CD4-positive, alpha-beta T cell treated with Interleukin-15 for 4 hours (primary cell): ENCODE results near the gene SLC6A4.
"Not testable (repeated sequence)": the region's sequence is repeated elsewhere in the genome, so short reads cannot be mapped to it uniquely, and the experiment has no call there.

Experiments
- DNase-seq: peaks from one replicate; pipeline ENCODE4 v3.0.0-alpha.2; 2020; ENCODE audit warnings: low spot score

SLC6A4 gene

GRCh38 chr17:30172560-30172959 is 62.9 kb downstream of the SLC6A4 start:
- no peak for DNase-seq

GRCh38 chr17:30170415-30170987 is 65.0 kb downstream of the SLC6A4 start:
- no peak for DNase-seq

- DNase-seq: no peak
Measured at GRCh38 chr17:30165960-30166359, 69.5 kb downstream of the SLC6A4 start.

GRCh38 chr17:30165147-30165546 is 70.3 kb downstream of the SLC6A4 start:
- DNase-seq: no peak

GRCh38 chr17:30164531-30164930 is 71.0 kb downstream of the SLC6A4 start:
- DNase-seq: no peak

DNA sequence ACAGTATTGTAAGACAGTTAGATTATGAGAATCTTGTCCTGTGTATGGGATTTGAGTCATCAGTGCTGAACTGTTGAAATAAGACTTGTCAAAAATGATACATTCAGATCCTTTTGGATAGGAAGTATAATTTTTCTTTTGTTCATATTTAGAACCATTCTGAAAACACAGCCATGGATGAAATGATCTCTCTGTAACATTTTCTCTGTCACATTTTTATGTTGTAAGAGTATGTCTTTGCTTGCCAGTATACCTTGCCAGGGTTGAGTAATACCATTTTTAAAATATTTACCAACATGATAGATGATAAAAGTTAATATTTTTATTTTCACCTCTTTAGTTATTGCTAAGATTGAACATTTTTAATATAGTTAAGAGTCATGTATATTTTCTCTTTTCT is 73.9 kb downstream of the SLC6A4 start:
- no peak for DNase-seq

DNA sequence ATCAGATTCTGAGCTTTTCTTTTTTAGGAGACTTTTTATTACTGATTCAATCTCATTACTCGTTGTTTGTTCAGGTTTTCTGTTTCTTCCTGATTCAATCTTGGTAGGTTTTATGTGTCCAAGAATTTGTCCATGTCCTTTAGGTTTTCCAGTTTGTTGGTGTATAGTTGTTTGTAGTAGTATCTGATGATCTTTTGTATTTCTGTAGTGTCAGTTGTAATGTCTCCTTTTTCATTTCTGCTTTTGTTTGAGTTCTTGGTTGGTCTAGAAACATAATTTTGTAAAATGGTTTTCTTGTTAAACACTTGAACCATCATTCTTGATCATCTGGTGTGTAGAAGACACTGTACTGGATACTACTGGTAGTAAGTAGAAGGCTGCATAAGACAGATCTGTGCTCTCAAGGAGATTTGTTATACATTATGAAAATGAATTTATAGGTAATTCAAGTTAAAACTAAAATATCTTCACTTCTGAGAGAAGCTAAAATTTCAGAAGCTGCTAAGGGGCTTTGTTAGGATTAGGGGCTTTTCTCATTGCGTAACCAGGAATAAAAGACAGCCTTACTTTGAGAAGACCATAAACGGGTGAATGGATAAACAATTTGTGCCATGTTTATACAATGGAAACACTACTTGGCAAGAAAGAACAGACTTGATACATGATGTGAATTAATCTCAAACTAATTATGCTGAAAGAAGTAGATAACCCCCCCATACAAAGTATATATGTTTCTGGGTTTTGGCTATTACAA is 74.9 kb downstream of the SLC6A4 start:
- no peak for DNase-seq

DNA sequence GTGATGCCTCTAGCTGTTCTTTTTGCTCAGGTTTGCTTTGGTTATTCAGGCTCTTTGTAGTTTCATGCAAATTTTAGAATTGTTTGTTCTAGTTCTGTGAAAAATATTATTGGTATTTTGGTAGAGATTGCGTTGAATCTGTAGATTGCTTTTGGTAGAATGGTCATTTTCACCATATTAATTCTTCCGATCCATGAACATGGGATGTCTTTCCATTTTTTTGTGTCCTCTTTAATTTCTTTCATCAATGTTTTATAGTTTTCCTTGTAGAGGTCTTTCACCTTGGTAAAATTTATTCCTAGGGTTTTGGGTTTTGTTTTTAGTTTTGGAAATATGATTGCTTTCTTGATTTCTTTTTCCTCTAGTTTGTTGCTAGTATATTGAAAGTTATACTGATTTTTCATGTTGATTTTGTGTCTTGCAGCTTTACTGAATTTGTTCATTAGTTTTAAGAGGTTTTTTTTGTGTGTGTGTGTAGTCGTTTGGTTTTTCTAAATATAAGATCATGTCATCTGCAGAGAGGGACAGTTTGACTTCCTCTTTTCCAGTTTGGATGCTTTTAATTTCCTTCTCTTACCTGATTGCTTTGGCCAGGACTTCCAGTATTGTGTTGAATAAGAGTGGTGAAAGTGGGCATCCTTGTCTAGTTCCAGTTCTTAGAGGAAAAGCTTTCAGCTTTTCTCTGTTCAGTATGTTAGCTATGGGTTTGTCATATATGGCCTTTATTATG is 76.4 kb downstream of the SLC6A4 start:
- no peak for DNase-seq

GRCh38 chr17:30155389-30155788 is 80.1 kb downstream of the SLC6A4 start:
- DNase-seq: no peak

GRCh38 chr17:30153463-30153862 is 82.0 kb downstream of the SLC6A4 start:
- DNase-seq: no peak

DNA sequence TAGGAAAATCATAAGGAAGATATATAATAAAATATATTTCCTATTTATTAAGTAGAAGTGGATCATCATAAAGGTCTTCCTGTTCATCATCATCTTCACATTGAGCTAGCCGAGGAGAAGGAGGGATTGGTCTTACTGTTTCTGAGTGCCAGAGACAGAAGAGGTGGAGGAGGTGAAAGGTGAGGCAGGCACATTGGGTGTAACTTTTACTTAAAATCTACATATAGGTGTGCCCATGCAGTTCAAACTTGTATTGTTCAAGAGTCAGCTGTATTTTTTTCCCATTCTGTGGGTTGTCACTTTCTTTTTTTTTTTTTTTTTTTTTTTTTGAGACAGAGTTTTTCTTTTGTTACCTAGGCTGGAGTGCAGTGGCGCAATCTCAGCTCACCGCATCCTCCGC is 84.0 kb downstream of the SLC6A4 start:
- no peak for DNase-seq

DNA sequence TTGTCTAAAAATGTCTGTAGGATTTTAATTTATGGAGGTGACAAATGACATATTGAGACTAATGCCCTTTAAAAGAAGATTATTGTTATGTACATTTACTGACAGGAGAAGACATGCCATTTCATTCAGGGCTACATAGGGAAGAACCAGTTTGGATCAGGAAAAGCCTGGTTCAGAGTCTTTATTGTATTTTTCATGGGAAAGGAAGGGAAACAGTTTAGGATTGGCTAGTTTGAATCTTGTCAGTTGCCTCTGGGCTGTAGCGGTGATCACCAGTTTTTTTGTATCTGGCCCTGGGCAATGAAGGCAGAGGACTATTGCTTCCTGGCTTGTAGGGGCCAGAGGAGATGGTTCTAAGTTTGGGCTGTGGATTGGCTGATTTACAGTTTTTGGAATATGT is 87.1 kb downstream of the SLC6A4 start:
- DNase-seq: no peak

DNA sequence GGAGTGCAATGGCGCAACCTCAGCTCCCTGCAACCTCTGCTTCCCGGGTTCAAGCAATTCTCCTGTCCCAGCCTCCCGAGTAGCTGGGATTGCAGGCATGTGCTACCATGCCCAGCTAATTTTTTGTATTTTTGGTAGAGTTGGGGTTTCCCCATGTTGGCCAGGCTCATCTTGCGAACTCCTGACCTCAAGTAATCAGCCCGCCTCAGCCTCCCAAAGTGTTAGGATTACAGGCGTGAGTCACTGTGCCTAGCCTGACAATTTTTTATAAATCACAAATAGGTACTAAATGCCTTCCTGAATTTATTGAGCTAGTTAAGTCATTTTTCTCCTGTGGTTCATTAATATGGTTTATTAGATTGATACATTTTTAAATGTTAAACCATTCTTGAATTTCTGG is 87.6 kb downstream of the SLC6A4 start:
- DNase-seq: not testable (repeated sequence)
